Right hindlimb (tissue), 1 donor: ENCODE data around the gene SERINC5.
A peak's percentile ranks its signal among the peaks of the same experiment; 100 is the strongest.
"Not testable (repeated sequence)": the region's sequence is repeated elsewhere in the genome, so short reads cannot be mapped to it uniquely, and the experiment has no call there.

Experiments used
- DNase-seq: peaks from one replicate; pipeline ENCODE4 v3.0.0-alpha.2; 2018

The SERINC5 gene

GRCh38 chr5:80127116-80127552 is 128.7 kb downstream of the SERINC5 start:
- no peak for DNase-seq

- no peak for DNase-seq
Observed at GRCh38 chr5:80125962-80126480, 129.8 kb downstream of the SERINC5 start.

- no peak for DNase-seq
Observed at GRCh38 chr5:80125022-80125961, 130.6 kb downstream of the SERINC5 start.

GRCh38 chr5:80124121-80124918 is 131.5 kb downstream of the SERINC5 start:
- no peak for DNase-seq

- no peak for DNase-seq
Observed at GRCh38 chr5:80122579-80122978, 133.3 kb downstream of the SERINC5 start.

GRCh38 chr5:80119372-80119771 is 136.5 kb downstream of the SERINC5 start:
- DNase-seq: no peak

- no peak for DNase-seq
Observed at GRCh38 chr5:80117446-80117845, 138.4 kb downstream of the SERINC5 start.

GRCh38 chr5:80116465-80116864 is 139.4 kb downstream of the SERINC5 start:
- no peak for DNase-seq

GRCh38 chr5:80116000-80116399 is 139.8 kb downstream of the SERINC5 start:
- no peak for DNase-seq

- DNase-seq: no peak
Observed at GRCh38 chr5:80114860-80115259, 141.0 kb downstream of the SERINC5 start.

- DNase-seq: not testable (repeated sequence)
Observed at GRCh38 chr5:80111376-80111990, 144.4 kb downstream of the SERINC5 start.

- peak; percentile 70 for DNase-seq
Observed at GRCh38 chr5:80109646-80110478, 146.0 kb downstream of the SERINC5 start.

GRCh38 chr5:80106916-80107315 is 148.9 kb downstream of the SERINC5 start:
- DNase-seq: no peak

GRCh38 chr5:80105698-80106439 is 150.0 kb downstream of the SERINC5 start:
- DNase-seq: no peak

- no peak for DNase-seq
Observed at GRCh38 chr5:80103371-80103770, 152.5 kb downstream of the SERINC5 start.

- DNase-seq: no peak
Observed at GRCh38 chr5:80101993-80102392, 153.9 kb downstream of the SERINC5 start.

GRCh38 chr5:80097451-80097850 is 158.4 kb downstream of the SERINC5 start:
- DNase-seq: no peak

- DNase-seq: no peak
Observed at GRCh38 chr5:80094236-80094738, 161.6 kb downstream of the SERINC5 start.

GRCh38 chr5:80093796-80094195 is 162.1 kb downstream of the SERINC5 start:
- no peak for DNase-seq

- no peak for DNase-seq
Observed at GRCh38 chr5:80092486-80093107, 163.3 kb downstream of the SERINC5 start.

- peak; percentile 64 for DNase-seq
Observed at GRCh38 chr5:80091792-80092192, 164.1 kb downstream of the SERINC5 start.
